Measurements from ENCODE around the gene RBM28. TPM values are rescaled to one million over a fixed set of nuclear protein-coding genes. Genes with fewer than 3 reads are reported as not detected.

Gene RBM28
- total RNA-seq, 4 donors from 2014 or later = 19.1 to 142 (median 24.2) TPM

DNA sequence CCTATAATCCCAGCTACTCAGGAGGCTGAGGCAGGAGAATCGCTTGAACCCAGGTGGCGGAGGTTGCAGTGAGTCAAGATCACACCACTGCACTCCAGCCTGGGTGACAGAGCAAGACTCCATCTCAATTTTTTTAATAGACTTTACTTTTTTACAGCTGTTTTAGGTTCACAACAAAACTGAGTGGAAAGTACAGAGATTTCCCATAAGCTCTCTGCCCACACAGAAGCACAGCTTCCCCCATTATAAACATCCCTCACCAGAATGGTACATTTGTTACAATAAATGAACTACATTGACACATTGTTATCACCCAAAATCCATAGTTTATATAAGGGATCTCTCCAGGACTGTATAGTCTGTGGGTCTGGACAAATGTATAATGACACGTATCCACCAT, 32.4 kb upstream of the RBM28 start:
- no peak for TF ChIP-seq POLR2A (IDR thresholded peaks at IDR 0.05)
- TF ChIP-seq, protein P1, sequence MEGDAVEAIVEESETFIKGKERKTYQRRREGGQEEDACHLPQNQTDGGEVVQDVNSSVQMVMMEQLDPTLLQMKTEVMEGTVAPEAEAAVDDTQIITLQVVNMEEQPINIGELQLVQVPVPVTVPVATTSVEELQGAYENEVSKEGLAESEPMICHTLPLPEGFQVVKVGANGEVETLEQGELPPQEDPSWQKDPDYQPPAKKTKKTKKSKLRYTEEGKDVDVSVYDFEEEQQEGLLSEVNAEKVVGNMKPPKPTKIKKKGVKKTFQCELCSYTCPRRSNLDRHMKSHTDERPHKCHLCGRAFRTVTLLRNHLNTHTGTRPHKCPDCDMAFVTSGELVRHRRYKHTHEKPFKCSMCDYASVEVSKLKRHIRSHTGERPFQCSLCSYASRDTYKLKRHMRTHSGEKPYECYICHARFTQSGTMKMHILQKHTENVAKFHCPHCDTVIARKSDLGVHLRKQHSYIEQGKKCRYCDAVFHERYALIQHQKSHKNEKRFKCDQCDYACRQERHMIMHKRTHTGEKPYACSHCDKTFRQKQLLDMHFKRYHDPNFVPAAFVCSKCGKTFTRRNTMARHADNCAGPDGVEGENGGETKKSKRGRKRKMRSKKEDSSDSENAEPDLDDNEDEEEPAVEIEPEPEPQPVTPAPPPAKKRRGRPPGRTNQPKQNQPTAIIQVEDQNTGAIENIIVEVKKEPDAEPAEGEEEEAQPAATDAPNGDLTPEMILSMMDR (IDR thresholded peaks at IDR 0.05) = no peak
- DNase-seq = no peak
- Histone ChIP-seq H3K36me3 (no peaks in the 10 kb centered on the region), H3K4me3 (no peak overlapping the region), H3K4me1 (no peaks in the 10 kb centered on the region), H3K27ac (no peak overlapping the region), H3K9me3 (no peaks in the 10 kb centered on the region), H3K27me3 (no peaks in the 10 kb centered on the region)

DNA sequence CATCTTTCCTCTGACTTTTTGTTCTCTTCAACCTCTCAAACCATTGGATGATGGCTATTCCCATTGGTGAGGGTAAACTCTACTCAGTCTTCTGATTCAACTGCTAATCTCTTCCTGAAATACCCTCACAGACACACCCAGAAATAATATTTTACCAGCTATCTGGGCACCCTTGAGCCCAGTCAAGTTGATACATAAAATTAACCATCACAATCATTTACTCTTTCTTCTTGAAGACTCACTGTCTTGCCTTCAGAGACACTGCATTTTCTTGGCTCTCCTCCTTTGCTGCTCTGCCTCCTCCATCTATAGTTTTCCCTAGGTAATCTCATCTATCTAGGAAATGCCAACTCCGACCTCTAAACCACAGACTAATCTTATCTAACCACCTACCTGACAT, 30.3 kb upstream of the RBM28 start:
- H3K4me1 ChIP-seq = no peaks in the 10 kb centered on the region
- no peaks in the 10 kb centered on the region for H3K27me3 ChIP-seq
- no peaks in the 10 kb centered on the region for H3K9me3 ChIP-seq
- no peak for DNase-seq
- TF ChIP-seq POLR2A (IDR thresholded peaks at IDR 0.05) = no peak
- TF ChIP-seq, protein P1 (IDR thresholded peaks at IDR 0.05) = no peak
- no peak overlapping the region for H3K27ac ChIP-seq
- H3K4me3 ChIP-seq = no peak overlapping the region
- no peaks in the 10 kb centered on the region for H3K36me3 ChIP-seq

DNA sequence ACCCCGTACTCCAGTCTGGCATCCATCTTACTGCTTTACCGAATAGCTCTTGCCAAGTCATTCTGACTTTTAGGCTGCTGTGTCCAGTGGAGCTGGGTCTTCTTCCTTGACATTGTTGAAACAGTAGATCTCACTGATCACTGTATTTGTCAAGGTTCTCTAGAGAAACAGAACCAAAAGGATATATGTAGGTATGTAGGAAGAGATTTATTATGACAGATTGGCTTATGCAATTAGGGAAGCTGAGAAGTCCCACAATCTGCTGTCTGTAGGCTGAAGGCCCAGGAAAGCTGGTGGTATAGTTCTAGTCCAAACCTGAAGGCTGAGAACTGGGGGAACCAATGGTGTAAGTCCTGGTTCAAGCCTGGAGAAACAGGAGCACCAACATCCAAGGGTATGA, 29.9 kb upstream of the RBM28 start:
- TF ChIP-seq POLR2A (IDR thresholded peaks at IDR 0.05) = no peak
- TF ChIP-seq, protein P1 (IDR thresholded peaks at IDR 0.05) = no peak
- H3K36me3 ChIP-seq = no peaks in the 10 kb centered on the region
- H3K9me3 ChIP-seq = no peaks in the 10 kb centered on the region
- H3K27me3 ChIP-seq = no peaks in the 10 kb centered on the region
- no peak overlapping the region for H3K4me3 ChIP-seq
- DNase-seq = no peak
- H3K27ac ChIP-seq = no peak overlapping the region
- no peaks in the 10 kb centered on the region for H3K4me1 ChIP-seq

DNA sequence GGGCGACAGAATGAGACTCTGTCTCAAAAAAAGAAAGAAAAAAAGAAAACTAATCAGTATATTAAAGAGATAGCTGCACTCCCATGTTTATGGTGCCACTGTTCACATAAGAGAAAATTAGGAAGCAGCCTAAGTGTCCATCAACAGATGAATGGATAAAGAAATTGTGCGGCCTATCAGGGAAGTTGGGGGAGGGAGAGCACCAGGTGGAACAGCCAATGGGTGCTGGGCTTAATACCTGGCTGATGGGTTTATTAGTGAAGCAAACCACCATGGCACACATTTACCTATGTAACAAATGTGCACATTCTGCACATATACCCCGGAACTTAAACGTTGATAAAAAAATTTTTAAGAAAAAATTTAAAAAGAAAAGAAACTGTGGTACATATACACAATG, 26.8 kb upstream of the RBM28 start:
- Histone ChIP-seq H3K4me1 (no peaks in the 10 kb centered on the region), H3K36me3 (no peaks in the 10 kb centered on the region), H3K27me3 (no peaks in the 10 kb centered on the region), H3K4me3 (no peak overlapping the region), H3K9me3 (no peaks in the 10 kb centered on the region), H3K27ac (no peak overlapping the region)
- no peak for TF ChIP-seq POLR2A (IDR thresholded peaks at IDR 0.05)
- TF ChIP-seq, protein P1 (IDR thresholded peaks at IDR 0.05) = no peak
- no peak for DNase-seq

DNA sequence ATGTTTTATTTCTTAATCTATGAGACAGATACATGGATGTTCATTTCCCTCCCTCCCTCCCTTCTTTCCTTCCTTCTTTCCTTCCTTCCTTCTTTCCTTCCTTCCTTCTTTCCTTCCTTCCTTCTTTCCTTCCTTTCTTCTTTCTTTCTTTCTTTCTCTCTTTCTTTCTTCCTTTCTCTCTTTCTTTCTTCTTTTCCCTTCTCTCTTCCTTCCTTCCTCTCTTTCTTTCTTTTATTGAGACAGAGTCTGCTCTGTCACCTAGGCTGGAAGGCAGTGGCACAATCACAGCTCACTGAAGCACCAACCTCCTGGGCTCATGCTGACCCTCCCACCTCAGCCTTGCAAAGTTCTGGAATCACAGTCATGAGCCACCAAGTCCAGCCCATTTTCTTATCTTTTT, 23.3 kb upstream of the RBM28 start:
- Histone ChIP-seq H3K4me3 (no peak overlapping the region), H3K4me1 (peaks cover 0 to under 1% (median 0%) of the 10 kb centered on the region in 4 donors), H3K27me3 (peaks cover 0 to 6% of the 10 kb centered on the region in 2 donors), H3K27ac (no peak overlapping the region), H3K9me3 (no peaks in the 10 kb centered on the region), H3K36me3 (no peaks in the 10 kb centered on the region)
- DNase-seq = no peak
- TF ChIP-seq, protein P1 (IDR thresholded peaks at IDR 0.05) = no peak
- TF ChIP-seq POLR2A (IDR thresholded peaks at IDR 0.05) = no peak

DNA sequence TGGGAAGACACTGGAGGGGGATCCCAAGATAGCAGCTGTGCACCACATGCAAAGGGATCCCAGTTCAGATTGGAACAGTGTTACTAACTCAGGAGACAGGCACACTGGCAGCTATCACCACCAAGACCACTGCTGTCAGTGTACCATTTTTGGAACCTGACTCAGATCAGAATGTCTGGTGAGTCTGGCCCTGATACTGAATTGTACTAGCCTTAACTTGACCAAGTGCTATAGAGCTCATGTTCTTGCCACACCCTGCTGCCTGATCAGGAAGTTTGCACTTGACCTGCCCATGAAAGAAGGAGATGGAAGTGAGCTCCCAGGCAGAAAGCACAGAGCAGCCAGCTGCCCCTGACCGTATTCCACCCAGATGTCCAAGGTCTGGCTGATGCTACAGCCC, 22.6 kb upstream of the RBM28 start:
- H3K27ac ChIP-seq = no peak overlapping the region
- no peak for DNase-seq
- peaks cover 0 to 7% (median under 1%) of the 10 kb centered on the region in 4 donors for H3K4me1 ChIP-seq
- no peaks in the 10 kb centered on the region for H3K9me3 ChIP-seq
- no peaks in the 10 kb centered on the region for H3K36me3 ChIP-seq
- peaks cover 0 to 6% of the 10 kb centered on the region in 2 donors for H3K27me3 ChIP-seq
- no peak for TF ChIP-seq POLR2A (IDR thresholded peaks at IDR 0.05)
- TF ChIP-seq, protein P1 (IDR thresholded peaks at IDR 0.05) = no peak
- H3K4me3 ChIP-seq = no peak overlapping the region
